Endothelial cell of umbilical vein (primary cell): ENCODE measurements around the gene TFF2. TPM values are rescaled to one million over a fixed set of nuclear protein-coding genes. Genes with fewer than 3 reads are reported as not detected.

Source experiments
- BruUV-seq: library from RNA; stranded (reverse); fragments of 400-500 nt; replicated peaks from 2 replicates; lab custom pipeline; 2021; lab: Mats Ljungman, UMichigan
- CTCF ChIA-PET: fragments of 300-600, 350-600 bp; sonication (Branson Sonifier 250); formaldehyde crosslinking; loops from one replicate; lab custom pipeline; 2021; ENCODE audit warnings: antibody characterized with exemption, inconsistent platforms; lab: Charles Lee
- POLR2A ChIA-PET: fragments of 300-600, 350-600 bp; sonication (Branson Sonifier 250); formaldehyde crosslinking; loops from one replicate; lab custom pipeline; 2021; ENCODE audit warnings: antibody characterized with exemption, inconsistent platforms; lab: Charles Lee
- DNase-seq: peaks from one replicate; pipeline ENCODE4 v3.0.0-alpha.2; 2011; ENCODE audit warnings: low read depth, low spot score
- FAIRE-seq: peaks from 2 replicates; lab custom pipeline; 2011; peaks lifted over from hg19 to GRCh38; lab: Jason Lieb, UNC
- H2AFZ ChIP-seq: 2 replicates; pipeline ENCODE4 v1.6.0; 2012; ENCODE audit warnings: low read depth, low read length, control low read depth, inconsistent platforms
- H3K27ac ChIP-seq: 2 replicates; pipeline ENCODE4 v1.5.1; 2011; ENCODE audit warnings: low read depth, mild to moderate bottlenecking, control low read depth, low read length, moderate library complexity; ENCODE audit not compliant: insufficient read depth
- H3K27me3 ChIP-seq, 2 experiments: 2 replicates each; pipeline versions ENCODE4 v1.6.0 to v1.6.1; 2011; ENCODE audit warnings: low read length in 2 of 2, mixed read lengths in 1 of 2; ENCODE audit not compliant: control insufficient read depth in 2 of 2, insufficient read depth in 2 of 2
- H3K36me3 ChIP-seq, 2 experiments: 2 replicates in 1 of 2; 3 replicates in 1 of 2; pipeline ENCODE4 v1.5.1; 2011; ENCODE audit warnings: low read length in 2 of 2, mild to moderate bottlenecking in 1 of 2, moderate library complexity in 1 of 2; ENCODE audit not compliant: control insufficient read depth in 2 of 2, insufficient read depth in 2 of 2; ENCODE audit errors: extremely low read depth in 1 of 2
- H3K4me1 ChIP-seq: 3 replicates; pipeline ENCODE4 v1.5.1; 2011; ENCODE audit warnings: mild to moderate bottlenecking, low read length; ENCODE audit not compliant: control insufficient read depth, insufficient read depth; ENCODE audit errors: extremely low read depth
- H3K4me2 ChIP-seq: 2 replicates; pipeline ENCODE4 v1.6.1; 2011; ENCODE audit warnings: low read length, control low read depth, mixed read lengths; ENCODE audit not compliant: insufficient read depth
- H3K4me3 ChIP-seq, 3 experiments: fragments of 200-600 bp in 1 of 3; sonication (generic), shearing (Covaris generic) in 1 of 3; replicated peaks in 1 of 3; 2 replicates each; pipeline ENCODE4 v1.5.1; 2011 to 2016; ENCODE audit warnings: control low read depth in 3 of 3, low read length in 3 of 3, mild to moderate bottlenecking in 2 of 3, inconsistent platforms in 1 of 3, low read depth in 1 of 3, moderate library complexity in 1 of 3; ENCODE audit not compliant: insufficient read depth in 1 of 3
- H3K79me2 ChIP-seq: 2 replicates; pipeline ENCODE4 v1.6.0; 2012; ENCODE audit warnings: low read length, inconsistent platforms; ENCODE audit not compliant: control insufficient read depth, insufficient read depth
- H3K9ac ChIP-seq: replicated peaks from 2 replicates; pipeline ENCODE3; 2011; ENCODE audit warnings: low read length, control low read depth; ENCODE audit not compliant: insufficient read depth; ENCODE audit errors: extremely low read depth
- H3K9me1 ChIP-seq: replicated peaks from 3 replicates; pipeline ENCODE4 v1.6.0; 2011; ENCODE audit warnings: mild to moderate bottlenecking, low read length; ENCODE audit not compliant: control insufficient read depth, insufficient read depth; ENCODE audit errors: extremely low read depth
- H3K9me3 ChIP-seq: replicated peaks from 2 replicates; pipeline ENCODE4 v1.5.1; 2012; ENCODE audit warnings: low read length, inconsistent platforms; ENCODE audit not compliant: control insufficient read depth, insufficient read depth
- H4K20me1 ChIP-seq: replicated peaks from 2 replicates; pipeline ENCODE3; 2011; ENCODE audit warnings: mild to moderate bottlenecking, low read length; ENCODE audit not compliant: control insufficient read depth, insufficient read depth; ENCODE audit errors: extremely low read depth
- EZH2 ChIP-seq: IDR thresholded peaks from 2 replicates; pipeline ENCODE4 v1.6.1; 2012; ENCODE audit warnings: borderline replicate concordance, low read depth, mild to moderate bottlenecking, moderate library complexity, low read length, inconsistent platforms; ENCODE audit not compliant: severe bottlenecking
- FOS ChIP-seq: IDR thresholded peaks from 2 replicates; pipeline ENCODE4 v1.6.1; 2011; ENCODE audit warnings: mild to moderate bottlenecking, low read length, moderate library complexity, borderline replicate concordance; ENCODE audit not compliant: insufficient read depth
- GATA2 ChIP-seq: IDR thresholded peaks from 2 replicates; pipeline ENCODE4 v1.7.0; 2011; ENCODE audit warnings: low read depth, mild to moderate bottlenecking, moderate library complexity, mixed read lengths, low read length; ENCODE audit not compliant: insufficient read length, insufficient read depth
- JUN ChIP-seq: IDR thresholded peaks from 2 replicates; pipeline ENCODE4 v1.6.1; 2011; ENCODE audit warnings: borderline replicate concordance, low read depth; ENCODE audit not compliant: insufficient read length, insufficient read depth
- MYC ChIP-seq: IDR thresholded peaks from one replicate; pipeline ENCODE4 v1.6.1; 2011; ENCODE audit warnings: mild to moderate bottlenecking, low read depth, low read length
- POLR2A ChIP-seq: IDR thresholded peaks from 2 replicates; pipeline ENCODE4 v1.6.1; 2012; ENCODE audit warnings: low read depth, mild to moderate bottlenecking, control low read depth, low read length
- POLR2AphosphoS5 ChIP-seq: IDR thresholded peaks from 2 replicates; pipeline ENCODE4 v1.6.1; 2012; ENCODE audit warnings: low read depth, mild to moderate bottlenecking, control low read depth, low read length, moderate library complexity; ENCODE audit not compliant: insufficient read depth
- dilution Hi-C: fragments of 300-500 bp; cut with MboI; formaldehyde crosslinking; loops from one replicate; pipeline ENCODE4 v1.15.0; 2019; ENCODE audit warnings: low sequenced_read_pairs; ENCODE audit not compliant: extremely low pct_ligation_motif_present
- intact Hi-C: fragments of 100-400 bp; cut with micrococcal nuclease; formaldehyde crosslinking; loops from one replicate; pipeline ENCODE4 v1.10.0; 2022
- polyA plus RNA-seq, 4 experiments: library from polyadenylated mRNA; depleted of rRNA in 3 of 4; stranded (reverse) in 3 of 4; unstranded in 1 of 4; fragments of >200 nt; gene quantifications; 2 replicates each; pipeline versions ENCODE4 v1.2.1 to v1.2.3, GENCODE V29; 2011 to 2012; ENCODE audit warnings: missing spikeins in 1 of 4
- total RNA-seq: library from RNA; stranded (reverse); gene quantifications from 2 replicates; pipeline ENCODE4 v1.2.3, GENCODE V29; 2021
- TF ChIP-seq, protein P1 (sequence below): IDR thresholded peaks from 2 replicates; pipeline ENCODE4 v1.6.1; 2011; ENCODE audit not compliant: insufficient read depth, insufficient read length
- TF ChIP-seq, protein P2 (sequence below), 2 donors: IDR thresholded peaks; 1 replicate in 1 of 2; 2 replicates in 1 of 2; pipeline ENCODE4 v1.5.1; 2011; ENCODE audit warnings: low read length in 2 of 2, mild to moderate bottlenecking in 2 of 2, moderate library complexity in 2 of 2, control low read depth in 1 of 2, inconsistent platforms in 1 of 2, low read depth in 1 of 2; ENCODE audit not compliant: insufficient read depth in 1 of 2; ENCODE audit errors: extremely low read depth in 1 of 2

The TFF2 gene
- total and polyA plus RNA-seq, 2 donors (not counting 3 experiments of a cell fraction or from before 2014, with no cell fraction given), result not detected

DNA sequence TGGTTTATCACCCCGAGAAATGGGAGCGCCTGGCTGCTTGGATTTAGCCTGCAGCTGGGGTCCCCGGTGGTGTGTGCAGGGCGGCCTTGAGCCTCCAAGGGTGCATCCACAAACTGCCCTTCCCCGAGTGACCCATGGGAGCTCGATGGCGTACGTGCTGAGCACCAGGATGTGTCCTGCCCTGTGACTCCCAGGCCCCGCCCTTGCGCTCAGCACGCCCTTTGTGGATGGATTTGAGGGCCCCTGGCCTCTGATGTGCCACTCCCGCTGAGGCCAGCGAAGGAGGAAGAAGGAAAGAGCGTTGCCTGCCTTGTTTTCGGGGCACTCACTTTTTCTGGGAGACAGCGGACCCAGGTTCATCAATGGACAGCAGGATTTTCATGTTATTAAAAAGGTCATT is 33.9 kb downstream of the TFF2 start:
- BruUV-seq, result no TSS peak
- CTCF ChIA-PET, result interaction anchor here (1.3 kb wide), 1 partner anchor 16 kb away, joined by 3 read pairs; no protein-coding TSS in a partner anchor
- no peak overlapping the region for H3K4me2 ChIP-seq

DNA sequence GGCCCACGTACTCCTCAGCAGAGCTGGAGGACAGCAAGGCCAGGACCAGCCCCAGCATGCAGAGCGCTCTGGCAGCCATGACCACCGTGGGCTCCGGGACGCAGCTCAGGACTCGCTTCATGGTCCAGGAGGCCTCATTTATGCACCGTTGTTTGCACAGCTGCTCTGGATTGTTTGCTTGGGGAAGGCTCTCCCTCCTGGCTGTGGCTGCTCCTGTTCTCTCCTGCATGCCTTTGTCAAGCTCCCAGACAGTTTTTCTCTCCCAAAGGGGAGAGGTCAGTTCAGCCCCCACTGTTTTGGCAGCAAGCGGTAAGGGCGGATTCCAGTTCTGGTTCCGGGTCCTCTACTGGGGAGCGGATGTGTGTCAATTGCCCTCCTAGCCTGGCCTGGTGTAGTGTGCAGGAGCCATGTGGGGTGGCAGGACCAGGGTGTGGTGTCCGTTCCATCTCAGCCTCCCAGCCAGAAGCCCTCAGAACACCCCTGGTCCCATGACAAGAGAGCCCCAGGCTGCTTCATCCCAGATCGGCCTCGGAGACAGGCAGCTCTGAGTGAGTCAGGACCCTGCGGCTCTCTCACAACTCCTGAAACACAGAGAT is 35.4 kb downstream of the TFF2 start, which contains the start of gene TFF3:
Gene TFF3, minus strand, starts transcription at position 114 of the 596 bp plus-strand sequence. Its CDS starts 35 bp downstream, at position 79.
- ChIA-PET CTCF (interaction anchor here (1.0 to 1.4 kb wide), 3 partner anchors 14 to 170 kb away, joined by 3 read pairs; no protein-coding TSS in a partner anchor), POLR2A (no interaction called here)
- H3K4me3 ChIP-seq, result no peak within 1 kb of the TSS
- H3K9me3 ChIP-seq, result no peaks in the 10 kb centered on the region
- dilution Hi-C loops (no loop called here), intact Hi-C loops (no loop called here)
- FAIRE-seq, result no peak
- peaks cover 2 to 6% of the 10 kb centered on the region in 2 experiments for H3K27me3 ChIP-seq
- H3K9ac ChIP-seq, result no peak within 1 kb of the TSS
- BruUV-seq, result no TSS peak
- H3K27ac ChIP-seq, result no peak within 1 kb of the TSS
- H3K36me3 ChIP-seq, result no peaks in the 10 kb centered on the region
- peak within 1 kb of the TSS; percentile 16 for H2AFZ ChIP-seq
- TF ChIP-seq MYC, result no peak
- TF ChIP-seq POLR2AphosphoS5, result no peak
- no peak for TF ChIP-seq FOS
- no peak for TF ChIP-seq GATA2
- TF ChIP-seq, protein P1, sequence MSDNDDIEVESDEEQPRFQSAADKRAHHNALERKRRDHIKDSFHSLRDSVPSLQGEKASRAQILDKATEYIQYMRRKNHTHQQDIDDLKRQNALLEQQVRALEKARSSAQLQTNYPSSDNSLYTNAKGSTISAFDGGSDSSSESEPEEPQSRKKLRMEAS, result no peak
- no peak for TF ChIP-seq EZH2
- TF ChIP-seq, protein P2, sequence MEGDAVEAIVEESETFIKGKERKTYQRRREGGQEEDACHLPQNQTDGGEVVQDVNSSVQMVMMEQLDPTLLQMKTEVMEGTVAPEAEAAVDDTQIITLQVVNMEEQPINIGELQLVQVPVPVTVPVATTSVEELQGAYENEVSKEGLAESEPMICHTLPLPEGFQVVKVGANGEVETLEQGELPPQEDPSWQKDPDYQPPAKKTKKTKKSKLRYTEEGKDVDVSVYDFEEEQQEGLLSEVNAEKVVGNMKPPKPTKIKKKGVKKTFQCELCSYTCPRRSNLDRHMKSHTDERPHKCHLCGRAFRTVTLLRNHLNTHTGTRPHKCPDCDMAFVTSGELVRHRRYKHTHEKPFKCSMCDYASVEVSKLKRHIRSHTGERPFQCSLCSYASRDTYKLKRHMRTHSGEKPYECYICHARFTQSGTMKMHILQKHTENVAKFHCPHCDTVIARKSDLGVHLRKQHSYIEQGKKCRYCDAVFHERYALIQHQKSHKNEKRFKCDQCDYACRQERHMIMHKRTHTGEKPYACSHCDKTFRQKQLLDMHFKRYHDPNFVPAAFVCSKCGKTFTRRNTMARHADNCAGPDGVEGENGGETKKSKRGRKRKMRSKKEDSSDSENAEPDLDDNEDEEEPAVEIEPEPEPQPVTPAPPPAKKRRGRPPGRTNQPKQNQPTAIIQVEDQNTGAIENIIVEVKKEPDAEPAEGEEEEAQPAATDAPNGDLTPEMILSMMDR (IDR thresholded peaks at IDR 0.05; ENCODE audit: extremely low read depth in 1 of 2, insufficient read depth in 1 of 2, low read depth in 1 of 2, low read length in 2 of 2), result no peak
- no peak for TF ChIP-seq JUN
- no peak for TF ChIP-seq POLR2A
- no peaks in the 10 kb centered on the region for H4K20me1 ChIP-seq
- no peak within 1 kb of the TSS for H3K4me2 ChIP-seq
- H3K9me1 ChIP-seq, result no peaks in the 10 kb centered on the region
- DNase-seq, result no peak
- no peaks in the 10 kb centered on the region for H3K79me2 ChIP-seq
- no peaks in the 10 kb centered on the region for H3K4me1 ChIP-seq

More for the DNA sequence above, 33.9 kb downstream of the TFF2 start:
- no peaks in the 10 kb centered on the region for H3K9me3 ChIP-seq
- intact Hi-C loops (no loop called here), dilution Hi-C loops (no loop called here)
- no peaks in the 10 kb centered on the region for H3K79me2 ChIP-seq
- no peaks in the 10 kb centered on the region for H3K4me1 ChIP-seq
- H4K20me1 ChIP-seq, result no peaks in the 10 kb centered on the region
- no peaks in the 10 kb centered on the region for H3K36me3 ChIP-seq
- no peak overlapping the region for H2AFZ ChIP-seq
- FAIRE-seq (no peak), DNase-seq (no peak)
- H3K9ac ChIP-seq, result no peak overlapping the region
- H3K9me1 ChIP-seq, result no peaks in the 10 kb centered on the region
- no peak overlapping the region for H3K4me3 ChIP-seq
- peaks cover 2 to 6% of the 10 kb centered on the region in 2 experiments for H3K27me3 ChIP-seq
- POLR2A ChIA-PET, result no interaction called here
- H3K27ac ChIP-seq, result no peak overlapping the region
- TF ChIP-seq, protein P1, result no peak
- no peak for TF ChIP-seq EZH2
- TF ChIP-seq FOS, result no peak
- TF ChIP-seq POLR2A, result no peak
- no peak for TF ChIP-seq POLR2AphosphoS5
